NCI-H748 treated with DMSO at 0.1 percent for 48 hours (cell line): ENCODE data around the gene NDE1.
"Not testable (repeated sequence)": the region's sequence is repeated elsewhere in the genome, so short reads cannot be mapped to it uniquely, and the experiment has no call there.

Experiments used
- DNase-seq: peaks from one replicate; lab custom pipeline; 2025; lab: John Stamatoyannopoulos, UW

The NDE1 gene

DNA sequence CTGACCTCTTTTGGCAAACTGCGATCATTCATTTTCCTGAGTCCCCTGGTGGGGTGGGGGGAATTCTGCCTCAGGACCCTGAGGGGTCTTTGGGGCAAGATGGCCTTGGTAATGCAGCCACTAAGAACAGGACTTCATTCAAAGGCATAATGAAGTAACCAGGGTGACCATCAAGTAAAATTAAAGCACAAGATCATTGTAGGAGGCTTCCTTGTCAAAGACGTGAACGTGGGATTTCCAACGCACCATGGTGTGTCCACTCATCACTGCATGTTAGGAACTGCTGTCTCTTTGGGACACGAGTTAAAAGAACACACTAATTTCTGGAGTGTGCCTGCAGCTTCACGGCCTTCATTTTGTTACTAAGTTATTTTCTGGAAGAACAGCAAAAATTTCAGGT lies 51.3 kb downstream of the NDE1 start:
- DNase-seq = no peak

DNA sequence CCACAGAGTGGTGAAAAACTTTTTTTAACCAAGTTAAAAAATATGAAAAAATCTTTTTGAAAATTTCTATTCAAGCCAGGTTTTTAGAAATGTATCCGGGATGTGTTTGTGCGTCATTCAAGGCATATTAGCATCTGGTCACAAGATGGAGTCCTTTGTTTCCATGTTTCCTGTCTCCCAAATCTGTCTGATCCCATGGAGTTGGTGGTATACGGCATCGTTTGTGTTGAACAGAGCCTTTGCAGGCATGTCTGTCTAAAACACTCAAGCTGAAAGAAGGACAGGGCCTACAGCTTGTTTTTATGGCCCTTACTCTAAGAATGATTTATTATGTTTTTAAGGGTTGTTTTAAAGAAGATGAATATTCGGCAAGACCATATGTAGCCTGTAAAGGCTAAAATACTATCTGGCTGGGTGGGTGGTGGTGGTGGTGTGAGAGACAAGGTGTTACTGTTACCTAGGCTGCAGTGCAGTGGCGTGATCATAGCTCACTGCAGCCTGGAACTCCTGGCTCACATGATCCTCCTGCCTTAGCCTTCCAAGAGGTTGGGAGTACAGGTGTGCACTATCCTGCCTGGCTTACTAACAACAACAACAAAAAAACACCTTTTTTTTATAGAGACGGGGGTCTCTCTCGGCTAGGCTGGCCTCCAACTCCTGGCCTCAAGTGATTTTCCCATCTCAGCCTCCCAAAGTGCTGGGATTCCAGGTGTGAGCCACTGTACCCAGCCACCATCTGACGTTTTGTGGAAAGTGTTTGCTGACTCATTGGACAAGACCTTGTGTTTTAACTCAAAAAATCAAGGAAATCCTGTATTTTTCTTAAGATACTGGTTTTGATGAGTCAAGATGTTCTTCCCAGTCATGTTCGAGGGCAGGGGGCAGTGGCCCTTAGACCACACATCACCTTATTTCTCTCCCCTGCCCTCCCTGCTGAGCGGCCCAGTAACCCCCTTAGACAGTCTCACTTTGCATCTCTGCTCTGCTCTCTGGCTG lies 52.2 kb downstream of the NDE1 start:
- no peak for DNase-seq

DNA sequence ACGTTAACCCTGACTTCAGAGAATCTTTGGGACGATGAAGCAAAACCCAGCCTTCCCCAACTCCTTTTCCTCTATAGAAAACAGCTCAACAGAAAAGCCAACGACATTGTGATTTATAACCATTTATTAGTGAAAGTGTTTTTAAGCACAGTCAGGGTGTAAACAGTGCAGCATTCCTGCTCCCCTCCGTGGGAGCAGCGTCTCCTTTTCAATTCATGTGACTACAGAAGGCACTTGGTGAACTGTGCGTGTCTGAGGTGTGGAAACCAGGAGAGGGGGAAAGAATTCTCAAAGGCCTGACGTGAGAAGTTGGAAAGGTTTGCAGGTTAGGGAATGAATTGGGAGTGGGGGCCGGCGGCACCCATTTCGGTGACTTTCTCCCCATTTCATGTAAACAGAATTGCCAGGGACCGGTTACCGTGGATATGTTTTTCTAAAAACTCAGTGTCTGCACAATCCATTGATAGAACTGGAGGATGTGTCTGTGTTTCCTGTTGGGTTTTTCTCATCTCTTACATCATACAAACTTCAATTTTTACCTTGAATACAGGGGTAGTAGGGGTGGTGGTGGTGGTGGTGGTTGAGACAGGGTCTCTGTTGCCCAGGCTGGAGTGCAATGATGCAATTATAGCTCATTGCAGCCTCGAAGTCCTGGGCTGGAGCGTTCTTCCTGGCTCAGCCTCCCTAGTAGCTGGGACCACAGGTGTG lies 53.1 kb downstream of the NDE1 start:
- no peak for DNase-seq

DNA sequence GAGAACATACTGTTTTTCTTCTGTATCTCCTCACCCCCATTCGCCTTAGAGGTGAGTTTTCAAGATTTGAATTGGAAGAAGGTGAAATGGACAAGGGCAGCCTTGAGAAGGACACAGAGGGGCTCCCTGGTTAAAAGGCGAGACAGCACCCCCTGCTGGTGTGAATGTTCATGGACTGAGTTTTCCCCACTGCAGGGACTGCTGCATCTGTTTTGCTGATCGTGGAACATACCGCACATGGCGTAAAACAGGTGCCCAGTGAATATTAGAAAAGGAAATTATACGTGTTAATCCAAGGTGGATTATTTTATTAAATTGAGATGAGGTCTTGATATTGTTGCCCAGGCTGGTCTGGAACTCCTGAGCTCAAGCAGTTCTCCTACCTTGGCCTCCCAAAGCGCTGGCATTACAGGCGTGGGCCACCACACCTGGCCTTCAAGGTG lies 54.5 kb downstream of the NDE1 start:
- DNase-seq = peak; percentile 14

DNA sequence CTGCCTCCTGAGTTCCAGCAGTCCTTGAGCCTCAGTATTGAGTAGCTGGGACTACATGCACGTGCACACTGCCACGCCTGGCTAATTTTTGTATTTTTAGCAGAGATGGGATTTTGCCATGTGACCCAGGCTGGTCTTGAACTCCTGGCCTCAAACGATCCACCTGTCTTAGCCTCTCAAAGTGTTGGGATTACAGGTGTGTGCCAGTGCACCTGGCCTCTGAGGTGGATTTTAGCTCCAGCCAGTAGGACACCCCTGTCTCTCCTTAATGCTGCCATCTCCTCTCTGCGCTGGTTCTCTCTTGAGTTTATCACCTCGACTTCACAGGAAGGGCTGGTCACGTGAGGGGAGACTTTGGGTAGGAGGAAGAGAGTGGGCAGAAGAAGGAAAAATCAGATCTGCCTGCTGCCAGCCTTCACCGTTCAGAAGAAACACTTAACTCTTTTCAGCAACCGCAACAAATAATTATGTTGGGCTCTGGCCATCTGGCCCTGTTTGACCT lies 55.1 kb downstream of the NDE1 start:
- DNase-seq = no peak

DNA sequence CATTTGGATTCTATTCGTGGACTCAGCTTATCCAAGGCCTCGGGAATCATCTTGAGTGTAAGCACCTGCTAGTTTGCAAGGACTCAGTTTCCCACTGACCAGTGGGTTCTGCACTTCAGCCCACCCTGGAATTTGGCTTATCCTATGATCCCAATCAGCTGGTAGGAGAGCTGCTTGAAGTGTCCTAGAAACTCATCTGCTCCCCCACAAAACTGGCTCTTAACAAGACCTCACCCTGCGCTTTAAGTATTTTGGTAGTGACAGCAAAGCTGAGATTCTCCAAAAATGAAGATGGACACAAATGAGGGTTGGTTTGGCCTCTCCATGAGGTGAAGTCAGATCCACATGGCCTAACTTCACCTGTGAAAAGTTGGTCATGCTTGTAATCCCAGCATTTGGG lies 57.3 kb downstream of the NDE1 start:
- no peak for DNase-seq

DNA sequence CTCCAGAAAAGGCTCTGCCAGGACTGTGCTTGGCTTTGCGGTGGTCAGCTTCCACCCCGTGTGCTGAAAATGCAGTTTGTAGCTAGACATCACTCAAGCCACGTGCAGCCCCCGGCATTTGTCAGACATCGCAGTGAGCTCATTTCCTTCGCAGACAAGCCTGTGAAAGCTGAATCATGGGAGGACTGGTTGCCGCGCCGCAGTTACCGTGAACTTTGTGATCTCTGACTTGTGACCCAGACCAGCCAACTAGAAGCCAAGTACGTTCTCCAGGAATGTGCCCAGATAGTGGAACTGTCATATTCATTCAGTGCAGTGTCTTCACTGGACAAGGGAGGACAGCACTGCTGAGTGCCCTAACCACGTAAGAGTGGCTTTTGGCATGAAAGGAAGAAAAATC lies 58.1 kb downstream of the NDE1 start:
- DNase-seq = no peak

DNA sequence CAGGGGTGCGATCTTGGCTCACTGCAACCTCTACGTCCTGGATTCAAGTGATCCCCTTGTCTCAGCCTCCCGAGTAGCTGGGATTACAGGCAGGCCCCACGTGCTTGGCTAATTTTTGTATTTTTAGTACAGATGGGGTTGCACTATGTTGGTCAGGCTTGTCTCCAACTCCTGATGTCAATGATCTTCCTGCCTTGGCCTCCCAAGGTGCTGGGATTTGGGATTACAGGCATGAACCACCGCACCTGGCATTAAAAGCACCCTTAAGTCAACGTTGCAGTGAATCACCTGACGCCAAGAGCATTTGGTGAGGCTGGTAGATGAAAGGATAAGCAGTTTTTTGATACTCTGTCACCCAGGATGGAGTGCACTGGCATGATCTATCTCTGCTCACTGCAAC lies 59.0 kb downstream of the NDE1 start:
- DNase-seq = no peak

DNA sequence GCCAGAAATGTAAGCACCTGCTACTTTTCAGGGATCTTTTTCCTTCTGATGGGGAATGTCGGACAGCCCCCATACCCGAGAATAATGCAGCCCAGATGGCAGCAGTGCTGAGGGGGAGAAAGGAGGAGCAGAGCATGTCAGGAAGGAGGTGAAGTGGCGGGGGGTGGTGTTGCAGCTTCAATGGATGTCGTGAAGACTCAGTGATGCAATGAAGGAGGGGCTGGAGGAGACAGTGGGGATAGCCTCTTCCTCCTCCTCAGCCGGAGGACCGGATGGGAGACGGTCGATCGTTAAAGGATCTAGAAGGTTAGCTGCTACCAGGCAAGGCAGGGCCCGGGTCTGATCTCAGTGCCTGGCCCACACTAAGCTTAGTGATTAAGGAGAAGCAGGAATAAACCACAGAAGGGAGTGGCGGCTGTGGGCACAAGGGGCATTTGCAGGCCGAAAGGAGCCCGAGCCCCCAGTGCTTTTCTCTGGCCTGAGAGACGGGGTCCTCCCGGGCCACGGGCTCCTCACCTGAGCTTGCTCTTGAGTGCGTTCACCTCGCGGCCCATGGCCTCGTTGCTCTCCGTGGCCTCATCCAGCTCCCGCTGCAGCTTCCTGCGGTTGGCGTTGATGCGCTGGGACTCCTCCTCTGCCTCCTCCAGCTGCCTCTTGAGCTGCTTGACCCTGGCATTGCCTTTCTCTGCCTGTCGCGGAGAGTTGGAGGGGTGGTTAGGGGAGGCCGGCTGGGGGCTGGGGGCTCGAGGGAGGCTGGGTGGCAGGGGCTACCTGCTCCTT lies 64.5 kb downstream of the NDE1 start:
- no peak for DNase-seq

DNA sequence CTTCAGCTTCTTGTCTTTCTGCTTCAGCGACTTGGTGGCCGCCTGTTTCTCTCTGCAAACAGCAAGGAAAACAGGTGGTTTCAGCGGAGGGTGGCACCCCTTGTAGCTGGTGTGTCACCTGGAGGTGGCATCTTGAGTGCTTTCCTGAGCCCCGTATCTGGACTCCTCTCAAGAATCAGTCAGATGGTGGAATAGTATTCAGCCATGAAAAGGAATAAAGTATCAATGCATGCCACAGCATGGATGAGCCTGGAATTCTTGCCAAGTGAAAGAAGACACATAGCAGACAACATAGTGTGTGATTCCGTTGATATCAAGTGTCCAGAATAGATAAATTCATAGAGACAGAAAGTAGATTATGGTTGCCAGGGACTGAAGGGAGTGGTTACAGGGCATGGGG lies 65.2 kb downstream of the NDE1 start:
- DNase-seq = no peak

DNA sequence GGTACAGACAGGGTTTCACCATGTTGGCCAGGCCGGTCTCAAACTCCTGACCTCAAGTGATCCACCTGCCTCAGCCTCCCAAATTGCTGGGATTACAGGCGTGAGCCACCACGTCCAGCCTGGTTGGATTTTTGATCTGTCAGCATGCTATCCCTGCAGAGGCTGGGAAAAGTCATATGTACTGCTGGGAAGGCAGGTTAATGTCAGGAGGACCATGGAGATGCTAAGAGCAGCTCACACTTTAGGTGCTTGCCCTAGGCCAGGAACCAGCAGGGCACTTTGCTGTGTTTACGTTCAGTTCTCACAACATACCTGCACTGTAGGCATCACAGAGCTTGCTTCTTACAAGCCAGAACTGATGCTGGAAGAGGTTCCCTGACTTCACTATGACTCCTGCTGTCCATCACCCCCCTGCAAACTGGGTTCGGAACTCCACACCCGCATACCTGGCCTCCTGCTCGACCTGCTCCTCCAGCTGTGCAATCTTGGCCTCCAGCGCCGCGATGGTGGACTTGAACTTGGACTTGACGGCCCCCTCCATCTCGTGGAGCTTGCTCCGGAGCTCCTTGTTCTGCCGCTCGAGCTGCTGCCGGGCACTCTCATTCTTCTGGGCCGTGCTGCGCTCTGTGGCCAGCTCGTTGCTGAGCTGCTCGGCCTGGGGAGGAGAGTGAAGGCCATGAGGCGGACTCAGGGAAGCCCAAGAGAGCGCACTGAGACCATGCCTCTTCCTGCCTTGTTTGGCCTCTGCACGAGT lies 66.8 kb downstream of the NDE1 start:
- DNase-seq = no peak

DNA sequence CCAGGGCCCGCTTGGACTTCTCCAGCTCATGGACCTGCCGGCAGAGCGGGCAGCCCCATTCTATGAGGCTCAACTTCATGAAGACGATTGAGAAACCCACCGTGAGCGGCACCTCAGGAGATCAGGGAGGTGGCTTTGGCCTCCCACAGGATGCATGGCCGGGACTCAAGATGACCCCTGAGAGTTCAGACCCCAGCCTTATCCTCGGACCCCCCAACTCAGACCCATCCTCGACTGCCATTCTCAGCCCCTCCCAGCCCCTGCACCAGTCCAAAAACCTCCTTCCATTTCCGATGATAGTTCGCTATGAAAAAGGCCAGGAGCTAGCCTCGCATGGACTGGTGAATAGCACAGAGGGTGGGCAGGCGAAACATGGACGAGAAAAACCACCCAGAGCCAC lies 71.0 kb downstream of the NDE1 start:
- no peak for DNase-seq

DNA sequence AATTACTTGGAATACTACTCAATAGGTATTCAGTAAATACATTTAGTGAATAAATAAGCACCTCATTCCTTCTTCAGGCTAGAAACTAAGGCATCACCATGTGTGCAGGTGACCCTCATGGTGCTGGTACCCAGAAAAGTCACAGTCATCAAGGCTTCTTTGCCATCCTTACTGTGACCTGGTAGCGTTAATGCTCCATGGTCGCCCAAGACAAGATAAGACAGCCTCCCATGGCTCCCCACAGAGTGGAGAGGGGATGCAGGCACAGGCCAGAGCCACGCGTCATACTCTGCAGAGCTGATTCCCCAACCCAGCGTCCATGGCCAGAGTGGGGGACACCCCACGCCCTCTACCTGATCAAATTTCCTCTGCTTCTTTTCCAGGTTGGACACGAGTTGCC lies 73.8 kb downstream of the NDE1 start:
- DNase-seq = no peak

DNA sequence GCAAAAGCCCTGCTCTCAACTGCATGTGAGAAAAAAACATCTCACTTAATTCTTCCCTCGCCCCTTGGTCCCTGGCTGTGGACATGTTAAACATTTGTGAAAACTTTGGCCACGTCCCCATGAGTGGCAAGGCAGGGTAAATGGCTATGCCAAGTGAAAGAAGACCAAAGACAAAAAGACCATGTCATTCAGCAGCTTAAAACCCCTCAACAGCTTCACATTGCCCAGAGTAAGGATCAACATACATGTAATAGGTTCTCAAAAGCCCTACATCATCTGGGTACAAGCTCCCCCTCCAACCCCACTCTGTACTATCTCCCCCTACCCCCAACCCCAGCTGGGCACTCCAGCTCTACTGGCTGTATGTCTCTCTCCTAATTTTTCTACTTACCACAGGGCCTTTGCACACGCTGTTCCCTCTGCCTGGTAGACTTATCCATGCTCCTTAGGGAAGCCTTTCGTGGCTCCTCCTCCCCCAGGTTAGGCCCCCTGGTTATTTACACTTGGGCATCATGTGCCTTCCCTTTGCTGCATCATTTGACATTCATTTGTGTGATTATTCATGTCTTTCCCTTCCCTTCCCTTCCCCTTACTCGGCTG lies 75.7 kb downstream of the NDE1 start:
- no peak for DNase-seq

DNA sequence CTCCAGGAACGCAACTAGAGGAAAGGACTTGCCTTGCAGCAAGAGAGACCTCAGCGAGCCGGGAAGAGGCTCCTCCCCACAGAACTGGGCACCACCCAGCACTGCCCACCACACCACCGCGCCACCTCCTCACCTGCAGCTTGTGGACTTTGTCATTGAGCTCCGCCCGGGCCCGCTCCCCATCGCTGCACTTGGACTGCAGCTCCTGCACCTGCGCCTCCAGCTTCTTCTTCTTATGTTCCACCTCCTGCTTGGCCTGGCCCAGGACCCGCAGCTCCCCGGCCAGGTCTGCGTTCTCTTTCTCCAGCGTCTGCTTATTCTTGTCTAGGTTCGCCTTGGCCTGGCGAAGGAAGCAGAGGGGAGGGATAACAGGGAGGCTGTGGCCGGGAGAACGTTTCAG lies 76.7 kb downstream of the NDE1 start:
- no peak for DNase-seq

DNA sequence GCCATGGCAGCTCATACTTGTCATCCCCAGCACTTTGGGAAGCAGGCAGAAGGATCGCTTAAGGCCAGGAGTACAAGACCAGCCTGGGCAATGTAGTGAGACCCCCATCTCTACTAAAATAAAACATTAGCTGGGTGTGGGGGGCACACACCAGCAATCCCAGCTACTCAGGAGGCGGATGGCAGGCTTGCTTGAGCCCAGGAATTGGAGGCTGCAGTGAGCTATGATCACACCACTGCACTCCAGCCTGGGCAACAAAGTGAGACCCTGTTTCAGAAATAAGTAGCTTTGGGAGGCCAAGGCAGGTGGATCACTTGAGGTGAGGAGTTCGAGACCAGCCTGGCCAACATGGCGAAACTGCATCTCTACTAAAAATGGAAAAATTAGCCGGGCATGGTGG lies 77.7 kb downstream of the NDE1 start:
- DNase-seq = not testable (repeated sequence)

DNA sequence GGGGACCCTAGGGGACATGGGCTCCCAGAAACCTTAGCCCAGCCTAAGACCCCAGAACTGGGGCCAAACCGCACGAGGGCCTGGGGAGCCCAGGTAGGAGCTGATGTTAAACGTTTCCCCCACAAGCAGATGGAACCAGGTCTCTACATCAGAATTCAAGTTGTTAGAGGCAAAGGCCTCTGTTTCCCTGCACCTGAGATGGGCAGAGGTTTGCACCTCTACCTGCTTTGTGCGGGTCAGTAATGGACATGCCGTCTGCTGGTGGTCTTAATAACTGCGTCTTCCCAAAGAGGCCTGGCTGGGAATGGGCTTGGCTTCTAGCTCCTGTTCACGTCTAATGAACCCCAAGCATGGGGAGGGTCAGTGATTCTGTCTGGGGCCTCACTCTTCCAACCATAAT lies 79.1 kb downstream of the NDE1 start:
- DNase-seq = no peak

DNA sequence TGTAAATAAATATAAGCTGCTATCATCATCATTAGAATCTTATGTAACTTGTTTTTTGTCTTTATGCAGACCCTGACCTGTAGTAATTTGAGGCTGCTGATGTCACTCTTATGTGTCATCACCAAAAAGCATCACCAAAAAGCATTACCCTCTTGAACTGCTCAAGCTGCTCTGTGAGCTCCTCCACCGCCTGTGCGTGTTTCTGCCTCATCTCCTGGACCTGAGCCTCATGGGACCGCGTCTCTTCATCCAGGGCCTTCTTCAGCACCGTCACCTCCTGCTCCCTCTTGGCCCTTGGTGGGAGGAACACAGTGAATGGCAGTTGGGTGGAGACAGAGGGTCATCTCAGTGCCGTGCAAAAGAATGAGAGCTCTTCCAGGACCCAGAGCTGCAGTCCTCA lies 82.4 kb downstream of the NDE1 start:
- DNase-seq = no peak

DNA sequence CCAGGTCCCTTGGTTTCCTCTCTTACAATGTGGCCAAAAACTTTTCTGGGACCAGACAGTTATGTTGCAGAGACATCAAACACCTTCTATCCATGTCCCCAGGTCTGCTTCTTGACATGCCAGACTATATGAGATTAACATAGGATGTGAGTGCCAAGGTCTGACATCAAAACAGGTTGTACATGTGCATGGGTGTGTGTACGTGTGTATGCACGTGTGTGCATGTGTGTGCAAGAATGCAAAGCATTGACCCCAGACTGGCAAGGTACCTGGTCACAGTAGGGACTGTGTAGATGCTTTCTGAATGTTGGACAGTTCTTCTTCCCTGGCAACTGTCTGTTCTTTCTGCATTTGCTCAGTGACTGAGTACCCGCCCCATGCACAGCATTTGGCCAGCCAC lies 85.6 kb downstream of the NDE1 start:
- DNase-seq = no peak

DNA sequence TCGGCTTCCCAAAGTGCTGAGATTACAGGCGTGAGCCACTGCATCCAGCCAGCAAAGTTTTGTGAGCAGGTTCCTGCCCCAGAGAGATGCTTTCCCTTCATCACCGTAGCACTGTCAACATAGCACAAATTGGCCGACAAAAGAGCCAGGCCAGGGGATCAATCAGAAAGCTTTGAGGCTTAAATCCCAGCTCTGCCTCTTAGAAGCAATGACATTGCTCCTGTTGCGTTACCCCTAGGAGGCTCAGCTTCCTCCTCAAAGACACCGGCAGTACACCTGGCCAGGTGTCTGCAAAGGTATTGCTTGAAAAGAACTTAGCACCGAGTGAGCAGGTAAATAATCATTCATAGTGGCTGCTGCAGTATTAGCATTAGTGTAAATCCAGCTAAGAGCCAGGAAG lies 86.5 kb downstream of the NDE1 start:
- DNase-seq = no peak

DNA sequence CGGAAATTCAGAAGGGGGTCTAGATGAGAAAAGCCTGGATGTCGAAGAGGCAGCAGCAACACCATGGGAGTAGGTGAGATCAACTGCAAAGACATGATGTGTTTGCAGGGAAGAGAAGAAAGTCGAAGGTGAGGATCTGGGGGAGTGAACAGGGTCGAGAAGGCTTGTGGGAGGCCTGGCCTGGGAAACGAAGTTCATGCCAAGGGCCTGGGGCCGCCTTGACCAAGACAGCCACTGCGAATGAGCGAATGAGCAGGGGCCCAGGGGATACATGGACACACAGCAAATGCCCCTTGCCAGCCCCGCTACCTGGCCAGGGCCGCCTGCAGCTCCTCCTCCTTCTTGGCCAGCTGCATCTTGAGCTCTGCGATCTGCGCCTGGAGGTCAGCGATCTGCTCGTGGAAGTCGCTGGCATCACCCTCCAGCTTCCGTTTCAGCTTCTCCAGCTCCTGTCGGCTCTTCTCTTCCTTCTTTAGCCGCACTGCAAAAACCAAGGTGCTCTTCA lies 87.1 kb downstream of the NDE1 start:
- no peak for DNase-seq
